BLaER1 (cell line): ENCODE data around the gene ZMYND8.
A peak's percentile ranks its signal among the peaks of the same experiment; 100 is the strongest.
"Not testable (repeated sequence)": the region's sequence is repeated elsewhere in the genome, so short reads cannot be mapped to it uniquely, and the experiment has no call there.

Source experiments
- H3K27ac ChIP-seq: shearing (Covaris generic); formaldehyde crosslinking; 2 replicates; pipeline ENCODE4 v1.8.1; 2022
- H3K27me3 ChIP-seq: shearing (Covaris generic); formaldehyde crosslinking; 2 replicates; pipeline ENCODE4 v1.8.1; 2022
- H3K36me3 ChIP-seq: shearing (Covaris generic); formaldehyde crosslinking; 2 replicates; pipeline ENCODE4 v1.8.1; 2022
- H3K4me1 ChIP-seq: shearing (Covaris generic); formaldehyde crosslinking; 2 replicates; pipeline ENCODE4 v1.8.1; 2022
- H3K4me2 ChIP-seq: shearing (Covaris generic); formaldehyde crosslinking; 2 replicates; pipeline ENCODE4 v1.8.1; 2022
- H3K4me3 ChIP-seq: shearing (Covaris generic); formaldehyde crosslinking; 2 replicates; pipeline ENCODE4 v1.8.1; 2022
- H3K9ac ChIP-seq: shearing (Covaris generic); formaldehyde crosslinking; 2 replicates; pipeline ENCODE4 v1.8.1; 2022
- H3K9me3 ChIP-seq: shearing (Covaris generic); formaldehyde crosslinking; 2 replicates; pipeline ENCODE4 v1.8.1; 2022
- H4K20me1 ChIP-seq: shearing (Covaris generic); formaldehyde crosslinking; 2 replicates; pipeline ENCODE4 v1.8.1; 2022
- Cebpa-rat ChIP-seq: shearing (Covaris generic); IDR thresholded peaks from 2 replicates; pipeline ENCODE4 v1.8.1; 2022

Gene ZMYND8

GRCh38 chr20:47205577-47206123 lies 150.8 kb downstream of the ZMYND8 start:
- H4K20me1 ChIP-seq = peaks cover 45% of the 10 kb centered on the region
- H3K36me3 ChIP-seq = peaks cover 29% of the 10 kb centered on the region
- no peaks in the 10 kb centered on the region for H3K27me3 ChIP-seq
- H3K4me3 ChIP-seq = no peak overlapping the region
- TF ChIP-seq Cebpa-rat = no peak
- no peak overlapping the region for H3K9ac ChIP-seq
- peaks cover 9% of the 10 kb centered on the region; the same call in 1 of the 2 replicates for H3K9me3 ChIP-seq
- H3K4me1 ChIP-seq = peaks cover 76% of the 10 kb centered on the region
- peak overlapping the region; percentile 49 for H3K4me2 ChIP-seq
- peak overlapping the region; percentile 10; the same call in 1 of the 2 replicates for H3K27ac ChIP-seq

DNA sequence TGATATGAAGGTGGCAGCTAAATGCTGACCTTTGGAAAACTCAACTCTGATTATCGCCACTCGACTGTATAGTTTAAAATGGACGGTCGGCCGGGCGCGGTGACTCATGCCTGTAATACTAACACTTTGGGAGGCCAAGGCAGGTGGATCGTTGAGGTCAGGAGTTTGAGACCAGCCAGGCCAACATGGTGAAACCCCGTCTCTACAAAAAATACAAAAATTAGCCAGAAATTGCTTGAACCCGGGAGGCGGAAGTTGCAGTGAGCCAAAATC lies 151.7 kb downstream of the ZMYND8 start:
- Histone ChIP-seq H3K36me3 (peaks cover 21% of the 10 kb centered on the region), H4K20me1 (peaks cover 36% of the 10 kb centered on the region), H3K4me1 (peaks cover 76% of the 10 kb centered on the region)
- H3K27me3 ChIP-seq, H3K9ac ChIP-seq, H3K9me3 ChIP-seq, H3K4me3 ChIP-seq, H3K27ac ChIP-seq, H3K4me2 ChIP-seq: not testable (repeated sequence)

DNA sequence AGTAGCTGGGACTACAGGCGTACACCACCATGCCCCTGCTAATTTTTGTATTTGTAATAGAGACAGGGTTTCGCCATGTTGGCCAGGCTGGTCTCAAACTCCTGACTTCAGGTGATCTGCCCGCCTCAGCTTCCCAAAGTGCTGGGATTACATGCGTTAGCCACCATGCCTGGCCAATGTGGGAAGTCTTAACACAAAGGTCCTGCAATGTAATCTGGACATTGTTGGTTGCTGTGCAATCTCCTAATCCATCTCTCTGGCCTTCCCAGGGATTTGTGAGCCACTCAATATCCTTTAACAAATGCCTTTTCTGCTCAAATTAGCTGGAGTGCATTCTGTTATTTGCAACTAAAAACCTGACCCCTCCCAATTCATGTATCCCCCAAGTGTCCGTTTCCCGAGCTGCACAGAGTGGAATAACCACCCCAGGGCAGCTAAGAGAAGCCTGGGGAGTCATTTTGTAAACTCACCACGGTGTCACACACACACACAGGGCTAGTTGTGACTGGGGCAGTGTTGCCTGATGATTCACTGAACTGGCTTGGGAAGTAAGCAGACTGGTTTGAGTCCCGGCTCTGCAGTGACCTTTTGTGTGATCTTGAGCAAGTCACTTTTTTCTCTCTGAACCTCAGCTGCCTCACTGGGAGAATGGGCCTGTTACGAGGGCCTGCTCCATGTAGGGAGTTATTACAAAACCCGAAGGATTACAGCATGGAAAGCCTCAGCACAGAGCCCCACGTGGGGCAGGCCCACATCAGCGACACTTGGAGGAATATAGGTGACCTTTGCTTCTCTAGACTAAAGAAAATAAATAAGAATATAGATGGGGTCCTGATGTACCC lies 152.3 kb downstream of the ZMYND8 start:
- no peak overlapping the region for H3K27ac ChIP-seq
- H3K4me1 ChIP-seq = peaks cover 76% of the 10 kb centered on the region
- peaks cover 15% of the 10 kb centered on the region for H3K36me3 ChIP-seq
- no peak overlapping the region for H3K4me3 ChIP-seq
- peaks cover 9% of the 10 kb centered on the region; the same call in 1 of the 2 replicates for H3K9me3 ChIP-seq
- no peak for TF ChIP-seq Cebpa-rat
- H3K4me2 ChIP-seq = no peak overlapping the region
- H3K9ac ChIP-seq = no peak overlapping the region
- no peaks in the 10 kb centered on the region for H3K27me3 ChIP-seq
- peaks cover 31% of the 10 kb centered on the region for H4K20me1 ChIP-seq

GRCh38 chr20:47202733-47203667 lies 153.5 kb downstream of the ZMYND8 start:
- Histone ChIP-seq H3K4me2 (peak overlapping the region; percentile 50), H3K4me3 (no peak overlapping the region), H3K36me3 (peaks cover 3% of the 10 kb centered on the region), H3K9me3 (peaks cover 9% of the 10 kb centered on the region; the same call in 1 of the 2 replicates), H3K27ac (peak overlapping the region; percentile 48), H4K20me1 (peaks cover 19% of the 10 kb centered on the region), H3K27me3 (no peaks in the 10 kb centered on the region), H3K4me1 (peaks cover 67% of the 10 kb centered on the region), H3K9ac (no peak overlapping the region)
- no peak for TF ChIP-seq Cebpa-rat

GRCh38 chr20:47201074-47201730 lies 155.3 kb downstream of the ZMYND8 start:
- H3K27ac ChIP-seq = peak overlapping the region; percentile 48; the same call in 1 of the 2 replicates
- peaks cover 1% of the 10 kb centered on the region; the same call in 1 of the 2 replicates for H4K20me1 ChIP-seq
- no peak overlapping the region for H3K4me3 ChIP-seq
- peak overlapping the region; percentile 50 for H3K4me2 ChIP-seq
- H3K27me3 ChIP-seq = no peaks in the 10 kb centered on the region
- H3K9me3 ChIP-seq = peaks cover 9% of the 10 kb centered on the region; the same call in 1 of the 2 replicates
- H3K36me3 ChIP-seq = no peaks in the 10 kb centered on the region
- TF ChIP-seq Cebpa-rat = no peak
- peaks cover 67% of the 10 kb centered on the region for H3K4me1 ChIP-seq
- no peak overlapping the region for H3K9ac ChIP-seq

DNA sequence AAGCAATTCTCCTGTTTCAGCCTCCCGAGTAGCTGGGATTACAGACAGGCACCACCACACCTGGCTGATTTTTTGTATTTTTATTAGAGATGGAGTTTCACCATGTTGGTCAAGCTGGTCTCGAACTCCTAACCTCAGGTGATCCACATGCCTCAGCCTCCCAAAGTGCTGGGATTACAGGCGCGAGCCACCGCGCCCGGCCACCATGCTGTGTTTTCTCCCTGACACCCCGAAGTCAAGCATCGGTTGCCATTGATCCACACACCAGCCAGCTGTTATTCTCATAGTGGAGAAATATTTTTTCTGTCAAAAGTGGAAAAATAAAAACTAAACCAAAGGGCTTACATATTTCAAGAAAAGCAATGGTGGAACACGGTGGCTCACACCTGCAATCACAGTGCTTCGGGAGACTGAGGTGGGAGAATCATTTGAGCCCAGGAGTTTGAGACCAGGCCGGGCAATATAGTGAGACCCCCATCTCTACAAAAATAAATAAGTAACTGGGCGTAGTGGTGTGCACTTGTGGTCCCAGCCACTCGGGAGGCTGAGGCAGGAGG lies 157.4 kb downstream of the ZMYND8 start:
- Histone ChIP-seq H4K20me1 (no peaks in the 10 kb centered on the region), H3K4me1 (peaks cover 53% of the 10 kb centered on the region), H3K4me3 (no peak overlapping the region), H3K9me3 (peaks cover 5% of the 10 kb centered on the region; the same call in 1 of the 2 replicates), H3K9ac (no peak overlapping the region), H3K36me3 (no peaks in the 10 kb centered on the region), H3K27ac (no peak overlapping the region), H3K27me3 (no peaks in the 10 kb centered on the region), H3K4me2 (no peak overlapping the region)
- no peak for TF ChIP-seq Cebpa-rat

GRCh38 chr20:47198254-47198671 lies 158.2 kb downstream of the ZMYND8 start:
- Histone ChIP-seq H3K4me1 (peaks cover 45% of the 10 kb centered on the region), H3K4me3 (no peak overlapping the region), H3K27ac (no peak overlapping the region), H4K20me1 (no peaks in the 10 kb centered on the region), H3K36me3 (no peaks in the 10 kb centered on the region), H3K27me3 (no peaks in the 10 kb centered on the region), H3K4me2 (0 out of 2 replicates have a peak overlapping the region, but pooled peaks have one; percentile 60), H3K9me3 (no peaks in the 10 kb centered on the region; the same call in 1 of the 2 replicates), H3K9ac (no peak overlapping the region)
- TF ChIP-seq Cebpa-rat = no peak

DNA sequence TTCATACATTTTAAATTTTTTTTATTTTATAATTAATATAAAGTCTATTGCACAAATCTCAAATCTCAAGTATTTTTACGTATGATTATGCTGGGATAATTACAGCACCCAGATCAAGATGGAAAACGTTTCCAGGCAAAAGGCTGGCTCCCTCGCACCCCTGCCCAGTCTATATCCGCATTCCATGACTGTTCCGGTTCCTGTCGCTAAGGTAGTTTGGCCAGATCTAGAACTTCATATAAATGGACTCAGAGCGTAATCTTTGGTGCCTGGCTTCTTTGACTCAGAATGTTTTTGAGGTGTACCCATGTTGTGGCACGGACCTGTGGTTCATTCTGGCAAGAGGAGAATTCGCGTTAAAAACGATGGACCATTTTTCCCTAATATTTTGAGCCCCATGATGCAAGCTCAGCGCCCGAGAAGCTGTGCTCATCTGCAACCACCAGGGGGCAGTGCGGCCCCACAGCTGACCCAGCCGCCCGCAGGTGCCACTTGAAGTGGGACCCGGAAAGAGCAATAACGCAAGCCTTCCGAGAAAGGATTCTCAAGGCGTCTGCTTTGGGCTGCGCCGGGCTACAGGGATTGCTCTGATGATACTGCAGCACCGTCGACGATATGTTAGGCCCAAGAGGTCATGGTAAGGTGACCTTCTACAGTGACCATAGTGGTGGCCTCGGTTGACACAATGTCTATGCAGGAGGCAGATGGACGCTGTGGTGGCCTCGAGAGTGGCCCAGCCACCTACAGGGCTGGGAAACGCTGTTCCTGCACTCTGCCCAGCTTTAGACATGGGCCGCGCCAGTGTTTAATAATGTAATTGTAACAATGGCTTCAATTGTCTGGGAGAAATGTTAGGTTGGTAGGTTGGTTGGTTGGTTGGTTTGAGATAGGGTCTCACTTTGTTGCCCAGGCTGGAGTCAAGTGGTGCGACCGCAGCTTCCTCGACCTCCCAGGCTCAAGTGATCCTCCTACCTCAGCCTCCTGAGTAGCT lies 160.1 kb downstream of the ZMYND8 start:
- Histone ChIP-seq H3K9me3 (no peaks in the 10 kb centered on the region), H3K36me3 (no peaks in the 10 kb centered on the region), H4K20me1 (no peaks in the 10 kb centered on the region), H3K4me3 (no peak overlapping the region), H3K4me1 (peaks cover 26% of the 10 kb centered on the region), H3K4me2 (peak overlapping the region; percentile 60), H3K27me3 (no peaks in the 10 kb centered on the region), H3K27ac (no peak overlapping the region), H3K9ac (no peak overlapping the region)
- no peak for TF ChIP-seq Cebpa-rat
